Measurements from ENCODE around the gene SLC37A3.
"Not testable (repeated sequence)": the region's sequence is repeated elsewhere in the genome, so short reads cannot be mapped to it uniquely, and the experiment has no call there.

SLC37A3 gene

DNA sequence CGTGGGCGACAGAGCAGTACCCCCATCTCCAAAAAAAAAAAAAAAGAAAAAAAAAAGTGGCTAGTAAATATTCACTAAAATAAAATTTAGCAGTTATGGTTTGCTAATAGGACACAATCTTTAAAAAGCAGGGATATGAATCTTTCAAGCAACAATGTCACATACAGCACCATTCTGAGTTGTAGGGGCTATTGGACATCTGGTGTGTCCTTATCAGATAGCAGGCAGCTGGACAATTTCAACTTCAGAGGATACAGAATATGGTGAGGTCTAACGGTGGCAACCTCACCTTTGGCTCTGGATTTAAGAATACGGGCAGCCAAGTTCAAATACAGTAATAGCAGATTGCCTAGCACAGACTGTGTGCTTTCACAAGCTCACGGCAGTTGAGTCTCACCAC is 51.1 kb downstream of the SLC37A3 start:
- Histone ChIP-seq H3K4me3 (ENCODE audit: insufficient read length, low read depth) (no peak overlapping the region), H3K4me1 (ENCODE audit: insufficient read depth, insufficient read length) (no peaks in the 10 kb centered on the region), H3K9ac (ENCODE audit: insufficient read length, low read depth) (no peak overlapping the region), H3K36me3 (ENCODE audit: insufficient read depth, insufficient read length, low read length) (peaks cover 57% of the 10 kb centered on the region), H3K9me3 (ENCODE audit: insufficient read depth, low read length) (peaks cover 6% of the 10 kb centered on the region; the same call in 1 of the 2 replicates), H3K27me3 (ENCODE audit: insufficient read depth, insufficient read length) (no peaks in the 10 kb centered on the region)
- DNase-seq (ENCODE audit: low read depth, low spot score) = no peak
- no peak for TF ChIP-seq YY1 (IDR thresholded peaks at IDR 0.05; ENCODE audit: insufficient read depth, insufficient read length)
- TF ChIP-seq ZNF274 (IDR thresholded peaks at IDR 0.05; ENCODE audit: low read depth, low read length) = no peak
- no peak for TF ChIP-seq SUZ12 (IDR thresholded peaks at IDR 0.05; ENCODE audit: extremely low read depth, insufficient read depth, insufficient read length)

DNA sequence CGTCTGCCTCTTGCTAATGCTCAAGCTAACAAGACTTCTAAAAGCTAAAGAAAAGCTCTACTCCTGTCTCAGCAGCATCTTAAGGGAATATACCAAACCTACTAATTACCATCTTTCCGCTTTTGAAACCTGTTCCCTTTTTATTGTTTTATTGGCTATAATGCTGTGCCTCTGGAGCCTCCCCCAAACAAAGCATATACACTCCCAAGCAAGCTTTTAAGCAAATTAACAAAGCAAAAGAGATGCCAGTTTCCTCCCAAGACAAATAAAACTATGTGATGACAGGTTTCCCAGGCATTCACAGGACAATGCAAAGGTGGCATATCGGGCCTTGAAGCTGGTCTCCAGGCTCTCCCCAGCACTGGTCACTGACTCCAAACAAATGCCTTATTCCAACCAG is 52.9 kb downstream of the SLC37A3 start:
- TF ChIP-seq YY1 (IDR thresholded peaks at IDR 0.05; ENCODE audit: insufficient read depth, insufficient read length) (no peak), SUZ12 (IDR thresholded peaks at IDR 0.05; ENCODE audit: extremely low read depth, insufficient read depth, insufficient read length) (no peak), ZNF274 (IDR thresholded peaks at IDR 0.05; ENCODE audit: low read depth, low read length) (no peak)
- no peak overlapping the region for H3K4me3 ChIP-seq (ENCODE audit: insufficient read length, low read depth)
- peaks cover 6% of the 10 kb centered on the region; the same call in 1 of the 2 replicates for H3K9me3 ChIP-seq (ENCODE audit: insufficient read depth, low read length)
- peaks cover 62% of the 10 kb centered on the region for H3K36me3 ChIP-seq (ENCODE audit: insufficient read depth, insufficient read length, low read length)
- no peak overlapping the region for H3K9ac ChIP-seq (ENCODE audit: insufficient read length, low read depth)
- H3K4me1 ChIP-seq (ENCODE audit: insufficient read depth, insufficient read length) = no peaks in the 10 kb centered on the region
- DNase-seq (ENCODE audit: low read depth, low spot score) = no peak
- H3K27me3 ChIP-seq (ENCODE audit: insufficient read depth, insufficient read length) = no peaks in the 10 kb centered on the region

- Histone ChIP-seq H3K27me3 (ENCODE audit: insufficient read depth, insufficient read length) (no peaks in the 10 kb centered on the region), H3K36me3 (ENCODE audit: insufficient read depth, insufficient read length, low read length) (peaks cover 58% of the 10 kb centered on the region), H3K4me3 (ENCODE audit: insufficient read length, low read depth) (no peak overlapping the region), H3K9ac (ENCODE audit: insufficient read length, low read depth) (no peak overlapping the region), H3K4me1 (ENCODE audit: insufficient read depth, insufficient read length) (no peaks in the 10 kb centered on the region), H3K9me3 (ENCODE audit: insufficient read depth, low read length) (peaks cover 6% of the 10 kb centered on the region; the same call in 1 of the 2 replicates)
- DNase-seq (ENCODE audit: low read depth, low spot score) = peak; percentile 39
- TF ChIP-seq ZNF274 (IDR thresholded peaks at IDR 0.05; ENCODE audit: low read depth, low read length) (no peak), SUZ12 (IDR thresholded peaks at IDR 0.05; ENCODE audit: extremely low read depth, insufficient read depth, insufficient read length) (no peak), YY1 (IDR thresholded peaks at IDR 0.05; ENCODE audit: insufficient read depth, insufficient read length) (no peak)
Observed at GRCh38 chr7:140342727-140343514, 55.4 kb downstream of the SLC37A3 start.

DNA sequence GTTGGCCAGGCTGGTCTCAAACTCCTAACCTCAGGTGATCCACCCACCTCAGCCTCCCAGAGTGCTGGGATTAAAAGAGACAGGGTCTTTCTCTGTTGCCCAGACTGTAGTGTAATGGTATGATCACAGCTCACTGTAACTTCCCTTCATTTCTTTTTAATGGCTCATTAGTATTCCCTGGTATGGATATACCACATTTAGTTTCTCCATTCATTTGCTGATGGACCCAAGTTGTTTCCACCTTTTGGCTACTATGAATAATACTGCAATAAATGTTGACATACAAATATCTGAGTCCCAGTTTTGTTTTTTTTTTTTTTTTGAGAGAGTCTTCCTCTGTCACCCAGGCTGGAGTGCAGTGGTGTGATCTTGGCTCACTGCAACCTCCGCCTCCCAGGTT is 59.4 kb downstream of the SLC37A3 start:
- H3K9me3 ChIP-seq (ENCODE audit: insufficient read depth, low read length); DNase-seq (ENCODE audit: low read depth, low spot score); H3K4me1 ChIP-seq (ENCODE audit: insufficient read depth, insufficient read length); H3K9ac ChIP-seq (ENCODE audit: insufficient read length, low read depth); H3K4me3 ChIP-seq (ENCODE audit: insufficient read length, low read depth); H3K27me3 ChIP-seq (ENCODE audit: insufficient read depth, insufficient read length): not testable (repeated sequence)
- H3K36me3 ChIP-seq (ENCODE audit: insufficient read depth, insufficient read length, low read length) = peaks cover 71% of the 10 kb centered on the region

- Histone ChIP-seq H3K9me3 (ENCODE audit: insufficient read depth, low read length) (no peaks in the 10 kb centered on the region), H3K27me3 (ENCODE audit: insufficient read depth, insufficient read length) (no peaks in the 10 kb centered on the region), H3K4me1 (ENCODE audit: insufficient read depth, insufficient read length) (no peaks in the 10 kb centered on the region), H3K36me3 (ENCODE audit: insufficient read depth, insufficient read length, low read length) (peaks cover 37% of the 10 kb centered on the region), H3K9ac (ENCODE audit: insufficient read length, low read depth) (no peak overlapping the region), H3K4me3 (ENCODE audit: insufficient read length, low read depth) (no peak overlapping the region)
- DNase-seq (ENCODE audit: low read depth, low spot score) = no peak
- TF ChIP-seq YY1 (IDR thresholded peaks at IDR 0.05; ENCODE audit: insufficient read depth, insufficient read length) (no peak), ZNF274 (IDR thresholded peaks at IDR 0.05; ENCODE audit: low read depth, low read length) (no peak), SUZ12 (IDR thresholded peaks at IDR 0.05; ENCODE audit: extremely low read depth, insufficient read depth, insufficient read length) (no peak)
Observed at GRCh38 chr7:140334341-140335057, 63.8 kb downstream of the SLC37A3 start.

DNA sequence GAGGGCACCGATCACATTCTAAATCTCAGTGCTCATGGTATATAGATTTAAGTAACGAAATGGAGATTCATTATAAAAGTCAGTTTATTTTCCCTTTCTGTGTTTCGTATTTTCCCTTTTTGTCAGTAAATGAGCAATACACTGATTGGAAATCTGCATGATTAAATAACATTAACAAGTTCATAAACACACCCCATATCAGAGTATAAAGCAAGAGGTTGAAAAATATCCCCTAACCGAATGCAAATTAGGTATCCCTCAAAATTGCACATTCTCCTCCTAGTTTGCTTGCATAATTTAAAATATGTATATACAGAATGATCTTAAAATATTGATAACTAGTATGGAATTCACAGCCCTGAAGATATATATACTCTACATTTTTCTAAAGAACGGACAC is 64.6 kb downstream of the SLC37A3 start:
- no peak for TF ChIP-seq SUZ12 (IDR thresholded peaks at IDR 0.05; ENCODE audit: extremely low read depth, insufficient read depth, insufficient read length)
- Histone ChIP-seq H3K27me3 (ENCODE audit: insufficient read depth, insufficient read length) (no peaks in the 10 kb centered on the region), H3K4me1 (ENCODE audit: insufficient read depth, insufficient read length) (no peaks in the 10 kb centered on the region), H3K9me3 (ENCODE audit: insufficient read depth, low read length) (no peaks in the 10 kb centered on the region), H3K4me3 (ENCODE audit: insufficient read length, low read depth) (no peak overlapping the region), H3K36me3 (ENCODE audit: insufficient read depth, insufficient read length, low read length) (peaks cover 32% of the 10 kb centered on the region), H3K9ac (ENCODE audit: insufficient read length, low read depth) (no peak overlapping the region)
- DNase-seq (ENCODE audit: low read depth, low spot score) = no peak

- TF ChIP-seq SUZ12 (IDR thresholded peaks at IDR 0.05; ENCODE audit: extremely low read depth, insufficient read depth, insufficient read length) (no peak), YY1 (IDR thresholded peaks at IDR 0.05; ENCODE audit: insufficient read depth, insufficient read length) (no peak), ZNF274 (IDR thresholded peaks at IDR 0.05; ENCODE audit: low read depth, low read length) (no peak)
Observed at GRCh38 chr7:140333223-140333622, 65.1 kb downstream of the SLC37A3 start.

More at GRCh38 chr7:140333223-140333622, 65.1 kb downstream of the SLC37A3 start:
- H3K27me3 ChIP-seq (ENCODE audit: insufficient read depth, insufficient read length) = no peaks in the 10 kb centered on the region
- peaks cover 32% of the 10 kb centered on the region for H3K36me3 ChIP-seq (ENCODE audit: insufficient read depth, insufficient read length, low read length)
- no peak overlapping the region for H3K9ac ChIP-seq (ENCODE audit: insufficient read length, low read depth)
- H3K4me1 ChIP-seq (ENCODE audit: insufficient read depth, insufficient read length) = no peaks in the 10 kb centered on the region
- no peak for DNase-seq (ENCODE audit: low read depth, low spot score)
- H3K4me3 ChIP-seq (ENCODE audit: insufficient read length, low read depth) = no peak overlapping the region
- H3K9me3 ChIP-seq (ENCODE audit: insufficient read depth, low read length) = no peaks in the 10 kb centered on the region
